Measurements from ENCODE around the gene RSPH1. TPM values are rescaled to one million over a fixed set of nuclear protein-coding genes. Genes with fewer than 3 reads are reported as not detected.

Gene RSPH1
- total RNA-seq, 1 experiment from 2014 or later = 1.5 TPM

GRCh38 chr21:42466700-42467099, 29.3 kb downstream of the RSPH1 start:
- Histone ChIP-seq H2AFZ (ENCODE audit: low read depth, low read length, poor library complexity, severe bottlenecking) (no peak overlapping the region), H3K9me2 (ENCODE audit: insufficient read depth) (no peaks in the 10 kb centered on the region), H4K20me1 (ENCODE audit: insufficient read depth) (no peaks in the 10 kb centered on the region), H3K9ac (ENCODE audit: low read length) (no peak overlapping the region), H3K36me3 (ENCODE audit: control insufficient read depth in 1 of 2, insufficient read depth in 2 of 2, low read length in 2 of 2) (no peaks in the 10 kb centered on the region), H3K4me3 (replicated peaks in 1 of 2; ENCODE audit: low read depth in 1 of 2, low read length in 2 of 2) (no peak overlapping the region), H3K4me2 (ENCODE audit: low read length) (no peak overlapping the region), H3K27me3 (ENCODE audit: insufficient read depth, low read length) (no peaks in the 10 kb centered on the region), H3K9me3 (ENCODE audit: control insufficient read depth in 1 of 2, insufficient read depth in 1 of 2, low read depth in 1 of 2, low read length in 2 of 2) (no peaks in the 10 kb centered on the region), H3K4me1 (ENCODE audit: control insufficient read depth in 1 of 2, insufficient read depth in 2 of 2, low read length in 2 of 2) (peaks cover 3 to 15% of the 10 kb centered on the region in 2 experiments; a peak in 1 of 4 replicates), H3K27ac (ENCODE audit: low read depth, low read length) (no peak overlapping the region), H3K79me2 (ENCODE audit: insufficient read depth, low read length) (no peaks in the 10 kb centered on the region)
- intact Hi-C loops (cut with micrococcal nuclease) = loop anchor here (2.0 kb wide), 1 partner anchor 70 kb away; no protein-coding TSS in a partner anchor
- ATAC-seq = no peak
- DNase-seq (ENCODE audit: low read depth, low spot score) = no peak
- no TSS peak for BruUV-seq (replicated peaks)
- CTCF ChIA-PET = interaction anchor here (1.0 to 1.3 kb wide), 3 partner anchors 15 to 70 kb away, joined by 3 to 10 read pairs (median 3); partner anchors contain the start of gene RSPH1
- POLR2A ChIA-PET = no interaction called here
- TF ChIP-seq ZNF274 (IDR thresholded peaks at IDR 0.05; ENCODE audit: low read depth, low read length) (no peak), YY1 (IDR thresholded peaks at IDR 0.05; ENCODE audit: extremely low read depth, insufficient replicate concordance, low read depth, low read length) (no peak), ELF1 (IDR thresholded peaks at IDR 0.05; ENCODE audit: borderline replicate concordance, low read depth) (no peak), CEBPB (IDR thresholded peaks at IDR 0.05; ENCODE audit: low read depth) (no peak), ZFX (IDR thresholded peaks at IDR 0.05) (no peak), SIN3A (IDR thresholded peaks at IDR 0.05; ENCODE audit: low read depth) (no peak), CTCF (IDR thresholded peaks at IDR 0.05 in 2 of 3, conservative IDR thresholded peaks at IDR 0.05 in 1 of 3; ENCODE audit: borderline replicate concordance in 1 of 3, insufficient read depth in 1 of 3, low read depth in 2 of 3, low read length in 2 of 3) (no peak), EZH2 (IDR thresholded peaks at IDR 0.05) (no peak), RAD21 (IDR thresholded peaks at IDR 0.05; ENCODE audit: low read depth) (no peak), SP1 (IDR thresholded peaks at IDR 0.05; ENCODE audit: low read depth) (no peak), EGR1 (IDR thresholded peaks at IDR 0.05; ENCODE audit: low read depth) (no peak), CBX3 (IDR thresholded peaks at IDR 0.05; ENCODE audit: low read depth) (no peak)
- RAD21 ChIA-PET (ENCODE audit: low non-redundant PET in 1 of 2, low total read pairs in 2 of 2, uncharacterized antibody in 2 of 2, unreplicated experiment in 2 of 2) = interaction anchor here in 1 of 2 experiments (0.5 to 1.0 kb wide), 2 partner anchors 70 to 355 kb away, joined by 3 to 4 read pairs; no protein-coding TSS in a partner anchor
